OCI-LY1 (cell line): ENCODE results near the gene FRMD4A.

Experiments used
- EZH2 ChIP-seq: fragments of 200-600 bp; sonication (generic), shearing (Covaris generic); IDR thresholded peaks from 2 replicates; pipeline ENCODE4 v1.8.0; 2017; ENCODE audit warnings: borderline replicate concordance, mixed run types, mild to moderate bottlenecking, antibody characterized with exemption, low read length, moderate library complexity, mixed read lengths
- TF ChIP-seq, protein P1 (sequence below): fragments of 200-600 bp; sonication (generic), shearing (Covaris generic); IDR thresholded peaks from 2 replicates; pipeline ENCODE4 v1.5.1; 2017; ENCODE audit warnings: mild to moderate bottlenecking, antibody characterized with exemption, low read length, moderate library complexity, mixed read lengths

DNA sequence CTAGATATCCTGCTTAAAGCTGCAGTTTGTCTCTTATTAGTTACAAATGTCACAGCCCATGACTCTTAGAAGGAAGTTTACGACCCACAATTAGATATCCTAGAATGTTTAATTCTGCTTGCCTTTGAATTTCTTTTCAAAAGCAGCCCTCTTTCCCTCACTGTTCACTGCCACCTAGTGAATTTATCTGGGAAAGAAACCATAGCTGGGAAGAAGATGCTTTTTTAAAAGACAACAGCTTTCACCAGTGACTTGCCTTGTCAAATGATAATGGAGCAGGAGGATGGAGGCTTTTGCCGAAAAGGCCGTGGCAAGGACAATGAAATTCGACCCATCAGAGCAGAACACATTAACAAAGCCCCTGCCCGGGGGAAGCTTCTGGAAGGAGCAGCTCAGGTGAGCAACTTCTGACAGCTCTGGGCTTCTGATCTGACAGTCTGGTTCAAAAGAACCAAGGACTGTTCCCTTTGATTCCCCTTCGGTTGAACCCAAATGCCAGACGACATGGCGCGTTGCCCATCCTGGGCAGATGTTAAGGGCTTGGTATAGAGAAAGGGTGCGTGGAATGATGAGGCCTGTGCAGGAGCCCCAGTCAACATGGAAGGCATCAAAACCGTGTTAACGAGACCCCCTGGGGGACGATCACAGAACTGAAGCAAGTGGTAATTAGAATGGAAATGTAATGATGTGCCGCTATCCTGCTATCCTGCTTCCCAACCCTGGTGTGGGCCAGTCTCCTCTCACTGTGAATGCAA lies 236.8 kb downstream of the FRMD4A start:
- TF ChIP-seq, protein P1, sequence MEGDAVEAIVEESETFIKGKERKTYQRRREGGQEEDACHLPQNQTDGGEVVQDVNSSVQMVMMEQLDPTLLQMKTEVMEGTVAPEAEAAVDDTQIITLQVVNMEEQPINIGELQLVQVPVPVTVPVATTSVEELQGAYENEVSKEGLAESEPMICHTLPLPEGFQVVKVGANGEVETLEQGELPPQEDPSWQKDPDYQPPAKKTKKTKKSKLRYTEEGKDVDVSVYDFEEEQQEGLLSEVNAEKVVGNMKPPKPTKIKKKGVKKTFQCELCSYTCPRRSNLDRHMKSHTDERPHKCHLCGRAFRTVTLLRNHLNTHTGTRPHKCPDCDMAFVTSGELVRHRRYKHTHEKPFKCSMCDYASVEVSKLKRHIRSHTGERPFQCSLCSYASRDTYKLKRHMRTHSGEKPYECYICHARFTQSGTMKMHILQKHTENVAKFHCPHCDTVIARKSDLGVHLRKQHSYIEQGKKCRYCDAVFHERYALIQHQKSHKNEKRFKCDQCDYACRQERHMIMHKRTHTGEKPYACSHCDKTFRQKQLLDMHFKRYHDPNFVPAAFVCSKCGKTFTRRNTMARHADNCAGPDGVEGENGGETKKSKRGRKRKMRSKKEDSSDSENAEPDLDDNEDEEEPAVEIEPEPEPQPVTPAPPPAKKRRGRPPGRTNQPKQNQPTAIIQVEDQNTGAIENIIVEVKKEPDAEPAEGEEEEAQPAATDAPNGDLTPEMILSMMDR, result no peak
- TF ChIP-seq EZH2, result no peak
